ENCODE measurements around the gene FN1.

DNA sequence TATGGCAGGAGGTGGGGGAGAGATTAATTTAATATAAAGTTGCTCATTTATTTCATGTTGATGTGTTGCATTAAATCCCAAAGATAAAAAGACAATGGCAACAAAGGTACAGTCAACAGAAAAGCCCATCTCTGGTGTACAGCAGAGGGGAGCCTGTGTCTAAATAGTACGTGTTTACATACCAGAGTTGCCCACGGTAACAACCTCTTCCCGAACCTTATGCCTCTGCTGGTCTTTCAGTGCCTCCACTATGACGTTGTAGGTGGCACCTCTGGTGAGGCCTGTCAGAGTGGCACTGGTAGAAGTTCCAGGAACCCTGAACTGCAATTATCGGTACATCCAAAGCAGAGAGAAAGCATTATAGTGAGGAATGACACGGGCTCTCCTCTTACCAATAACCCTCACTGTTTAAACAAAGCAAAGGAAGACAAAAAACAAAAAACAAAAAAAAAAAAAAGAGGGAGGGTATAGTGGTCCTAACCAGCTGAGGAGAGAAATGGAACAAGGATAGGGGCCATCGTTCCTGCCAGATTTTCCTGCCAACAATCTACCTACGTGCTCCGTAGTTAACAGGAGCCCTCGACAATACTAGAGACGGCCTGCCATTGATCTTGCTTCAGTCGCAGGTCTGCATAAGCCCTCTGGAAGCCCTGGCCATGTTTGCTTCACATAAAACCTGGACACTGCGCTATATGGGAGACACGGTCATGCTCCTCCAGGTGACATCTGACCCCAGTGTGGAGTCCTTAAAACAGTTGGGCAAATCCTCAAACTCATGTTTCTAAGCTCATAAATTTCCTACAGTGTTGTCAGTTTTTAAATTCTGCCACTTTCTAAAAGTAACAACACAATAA is 65.5 kb downstream of the FN1 start:
- TF ChIP-seq, protein P1, sequence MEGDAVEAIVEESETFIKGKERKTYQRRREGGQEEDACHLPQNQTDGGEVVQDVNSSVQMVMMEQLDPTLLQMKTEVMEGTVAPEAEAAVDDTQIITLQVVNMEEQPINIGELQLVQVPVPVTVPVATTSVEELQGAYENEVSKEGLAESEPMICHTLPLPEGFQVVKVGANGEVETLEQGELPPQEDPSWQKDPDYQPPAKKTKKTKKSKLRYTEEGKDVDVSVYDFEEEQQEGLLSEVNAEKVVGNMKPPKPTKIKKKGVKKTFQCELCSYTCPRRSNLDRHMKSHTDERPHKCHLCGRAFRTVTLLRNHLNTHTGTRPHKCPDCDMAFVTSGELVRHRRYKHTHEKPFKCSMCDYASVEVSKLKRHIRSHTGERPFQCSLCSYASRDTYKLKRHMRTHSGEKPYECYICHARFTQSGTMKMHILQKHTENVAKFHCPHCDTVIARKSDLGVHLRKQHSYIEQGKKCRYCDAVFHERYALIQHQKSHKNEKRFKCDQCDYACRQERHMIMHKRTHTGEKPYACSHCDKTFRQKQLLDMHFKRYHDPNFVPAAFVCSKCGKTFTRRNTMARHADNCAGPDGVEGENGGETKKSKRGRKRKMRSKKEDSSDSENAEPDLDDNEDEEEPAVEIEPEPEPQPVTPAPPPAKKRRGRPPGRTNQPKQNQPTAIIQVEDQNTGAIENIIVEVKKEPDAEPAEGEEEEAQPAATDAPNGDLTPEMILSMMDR (conservative IDR thresholded peaks at IDR 0.05) = no peak
- no peak for TF ChIP-seq EZH2 (IDR thresholded peaks at IDR 0.05; ENCODE audit: low read depth)

Data from PC-9 (cell line).